ENCODE measurements around the gene ETFB. TPM values are rescaled to one million over a fixed set of nuclear protein-coding genes. Genes with fewer than 3 reads are reported as not detected.

ETFB gene
- polyA plus RNA-seq, 1 experiment: 80.8 TPM

DNA sequence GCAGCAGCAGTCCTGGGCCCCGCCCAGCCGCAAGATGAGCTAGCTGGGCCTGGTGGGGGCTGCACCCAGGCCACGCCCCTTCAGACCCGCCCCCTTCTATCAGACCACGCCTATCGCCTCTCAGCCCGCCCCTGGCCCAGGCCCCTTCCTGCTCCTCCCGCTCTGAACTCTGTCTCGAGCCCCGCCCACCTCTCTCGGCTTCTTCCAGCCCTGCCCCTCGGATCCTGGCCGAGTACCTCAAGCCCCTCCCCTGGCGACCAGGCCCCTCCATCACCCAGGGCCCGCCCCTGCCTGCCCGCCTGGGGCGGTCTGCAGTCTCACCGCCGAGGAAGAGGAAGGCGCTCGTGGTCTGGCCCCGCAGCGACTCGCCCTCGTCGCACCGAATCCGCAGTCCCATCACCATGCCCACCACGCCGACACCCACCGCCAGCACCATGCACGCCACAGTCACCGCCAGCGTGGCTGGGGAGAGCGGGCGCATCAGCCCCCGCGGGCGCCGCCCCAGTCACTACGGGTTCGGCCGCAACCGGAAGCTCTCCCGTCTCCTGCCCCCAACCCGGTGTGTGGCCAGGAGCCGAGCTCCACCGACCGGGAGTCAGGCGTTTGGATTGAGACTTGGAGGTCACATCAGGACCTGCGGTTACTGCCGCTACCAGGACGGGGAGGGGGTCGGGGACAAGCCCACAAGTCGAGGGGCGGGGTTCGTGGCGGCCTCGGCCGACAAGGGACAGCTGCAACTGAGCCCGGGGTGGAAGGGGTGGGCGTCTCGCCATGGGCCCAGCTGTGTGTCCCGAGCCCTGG is 1.6 kb upstream of the ETFB start:
- peak; percentile 98 for DNase-seq (ENCODE audit: low read depth, low spot score)
- Histone ChIP-seq H3K4me3 (ENCODE audit: low read depth, low read length) (peak overlapping the region; percentile 83), H3K27me3 (ENCODE audit: control insufficient read depth, insufficient read depth, low read length) (peaks cover 6% of the 10 kb centered on the region), H3K9me3 (ENCODE audit: control insufficient read depth, insufficient read depth, low read length) (no peaks in the 10 kb centered on the region; the same call in 1 of the 2 replicates), H3K27ac (ENCODE audit: low read depth, low read length) (peak overlapping the region; percentile 81)
- CTCF ChIA-PET: interaction anchor here (0.7 to 1.4 kb wide), 6 partner anchors 8 to 289 kb away, joined by 3 to 7 read pairs (median 4); no protein-coding TSS in a partner anchor
- TF ChIP-seq, protein P1, sequence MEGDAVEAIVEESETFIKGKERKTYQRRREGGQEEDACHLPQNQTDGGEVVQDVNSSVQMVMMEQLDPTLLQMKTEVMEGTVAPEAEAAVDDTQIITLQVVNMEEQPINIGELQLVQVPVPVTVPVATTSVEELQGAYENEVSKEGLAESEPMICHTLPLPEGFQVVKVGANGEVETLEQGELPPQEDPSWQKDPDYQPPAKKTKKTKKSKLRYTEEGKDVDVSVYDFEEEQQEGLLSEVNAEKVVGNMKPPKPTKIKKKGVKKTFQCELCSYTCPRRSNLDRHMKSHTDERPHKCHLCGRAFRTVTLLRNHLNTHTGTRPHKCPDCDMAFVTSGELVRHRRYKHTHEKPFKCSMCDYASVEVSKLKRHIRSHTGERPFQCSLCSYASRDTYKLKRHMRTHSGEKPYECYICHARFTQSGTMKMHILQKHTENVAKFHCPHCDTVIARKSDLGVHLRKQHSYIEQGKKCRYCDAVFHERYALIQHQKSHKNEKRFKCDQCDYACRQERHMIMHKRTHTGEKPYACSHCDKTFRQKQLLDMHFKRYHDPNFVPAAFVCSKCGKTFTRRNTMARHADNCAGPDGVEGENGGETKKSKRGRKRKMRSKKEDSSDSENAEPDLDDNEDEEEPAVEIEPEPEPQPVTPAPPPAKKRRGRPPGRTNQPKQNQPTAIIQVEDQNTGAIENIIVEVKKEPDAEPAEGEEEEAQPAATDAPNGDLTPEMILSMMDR (IDR thresholded peaks at IDR 0.05; ENCODE audit: low read depth, low read length): no peak
- POLR2A ChIA-PET: interaction anchor here (0.6 to 1.5 kb wide), 7 partner anchors 8 to 1438 kb away, joined by 3 to 28 read pairs (median 4); no protein-coding TSS in a partner anchor

DNA sequence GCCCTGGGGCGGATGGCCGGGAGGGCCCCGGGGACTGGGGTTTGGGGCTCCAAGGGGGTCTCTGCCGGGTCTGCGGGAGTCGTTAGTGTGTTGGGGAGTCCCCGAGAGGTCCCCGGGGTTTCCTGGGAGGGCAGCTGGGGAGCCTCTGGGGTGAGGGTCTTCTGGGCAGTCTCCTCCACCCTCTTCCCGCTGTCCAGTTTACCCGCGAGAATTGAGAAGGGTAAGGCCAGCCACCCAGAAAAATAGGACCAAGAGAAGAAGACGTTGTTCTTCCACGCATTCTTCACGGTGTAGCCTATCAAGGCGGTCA is 1.0 kb upstream of the ETFB start:
- H3K27me3 ChIP-seq (ENCODE audit: control insufficient read depth, insufficient read depth, low read length): peaks cover under 1% of the 10 kb centered on the region
- H3K4me3 ChIP-seq (ENCODE audit: low read depth, low read length): peak overlapping the region; percentile 68
- H3K9me3 ChIP-seq (ENCODE audit: control insufficient read depth, insufficient read depth, low read length): no peaks in the 10 kb centered on the region; the same call in 1 of the 2 replicates
- peak overlapping the region; percentile 81 for H3K27ac ChIP-seq (ENCODE audit: low read depth, low read length)
- no peak for DNase-seq (ENCODE audit: low read depth, low spot score)
- ChIA-PET POLR2A (interaction anchor here (1.1 to 1.5 kb wide), 4 partner anchors 13 to 1437 kb away, joined by 3 to 28 read pairs (median 8); no protein-coding TSS in a partner anchor), CTCF (interaction anchor here (0.7 to 1.4 kb wide), 5 partner anchors 12 to 290 kb away, joined by 3 to 7 read pairs (median 4); no protein-coding TSS in a partner anchor)
- TF ChIP-seq, protein P1 (IDR thresholded peaks at IDR 0.05; ENCODE audit: low read depth, low read length): no peak

- peak overlapping the region; percentile 81 for H3K27ac ChIP-seq (ENCODE audit: low read depth, low read length)
- peak overlapping the region; percentile 90 for H3K4me3 ChIP-seq (ENCODE audit: low read depth, low read length)
- CTCF ChIA-PET: interaction anchor here (1.4 to 1.7 kb wide), 2 partner anchors 27 to 28 kb away, joined by 5 to 7 read pairs; no protein-coding TSS in a partner anchor
- TF ChIP-seq, protein P1 (IDR thresholded peaks at IDR 0.05; ENCODE audit: low read depth, low read length): no peak
- no peaks in the 10 kb centered on the region for H3K27me3 ChIP-seq (ENCODE audit: control insufficient read depth, insufficient read depth, low read length)
- POLR2A ChIA-PET: interaction anchor here (1.5 to 1.7 kb wide), 4 partner anchors 26 to 1437 kb away, joined by 3 to 28 read pairs (median 9); no protein-coding TSS in a partner anchor
- DNase-seq (ENCODE audit: low read depth, low spot score): peak; percentile 95
- H3K9me3 ChIP-seq (ENCODE audit: control insufficient read depth, insufficient read depth, low read length): no peaks in the 10 kb centered on the region; the same call in 1 of the 2 replicates
Measured at GRCh38 chr19:51366389-51367254, 434 bp upstream of the ETFB start.

GRCh38 chr19:51365211-51365964 is 800 bp downstream of the ETFB start:
- H3K27me3 ChIP-seq (ENCODE audit: control insufficient read depth, insufficient read depth, low read length): no peaks in the 10 kb centered on the region
- TF ChIP-seq, protein P1 (IDR thresholded peaks at IDR 0.05; ENCODE audit: low read depth, low read length): no peak; the same call in 1 of the 2 replicates
- ChIA-PET CTCF (interaction anchor here (0.6 to 1.7 kb wide), 3 partner anchors 8 to 641 kb away, joined by 3 to 7 read pairs (median 3); no protein-coding TSS in a partner anchor), POLR2A (interaction anchor here (0.5 to 1.7 kb wide), 4 partner anchors 26 to 339 kb away, joined by 3 to 11 read pairs (median 5); no protein-coding TSS in a partner anchor)
- DNase-seq (ENCODE audit: low read depth, low spot score): no peak
- peak overlapping the region; percentile 90 for H3K4me3 ChIP-seq (ENCODE audit: low read depth, low read length)
- peak overlapping the region; percentile 61 for H3K27ac ChIP-seq (ENCODE audit: low read depth, low read length)
- no peaks in the 10 kb centered on the region; the same call in 1 of the 2 replicates for H3K9me3 ChIP-seq (ENCODE audit: control insufficient read depth, insufficient read depth, low read length)
